Testis (tissue), 3 donors: Measurements from ENCODE around the gene ASCL3. TPM values are rescaled to one million over a fixed set of nuclear protein-coding genes. Genes with fewer than 3 reads are reported as not detected.

Experiments
- DNase-seq: peaks from one replicate; pipeline ENCODE4 v3.0.0-alpha.2; 2019
- H3K27ac ChIP-seq, 2 donors: fragments of 200-600 bp; sonication (generic); one replicate each; pipeline ENCODE4 v1.5.1; 2019
- H3K27me3 ChIP-seq: fragments of 200-600 bp; sonication (generic); one replicate; pipeline ENCODE4 v1.5.1; 2019
- H3K36me3 ChIP-seq: fragments of 200-600 bp; sonication (generic); one replicate; pipeline ENCODE4 v1.5.1; 2017; ENCODE audit warnings: low read depth; ENCODE audit errors: missing control alignments
- H3K4me1 ChIP-seq: fragments of 200-600 bp; sonication (generic); one replicate; pipeline ENCODE4 v1.5.1; 2019
- H3K4me3 ChIP-seq, 2 donors: fragments of 200-600 bp; sonication (generic); one replicate each; pipeline ENCODE4 v1.5.1; 2017 to 2019
- H3K9me3 ChIP-seq: fragments of 200-600 bp; sonication (generic); one replicate; pipeline ENCODE4 v1.5.1; 2017
- POLR2A ChIP-seq: fragments of 450-650 bp; IDR thresholded peaks from one replicate; pipeline ENCODE4 v1.6.1; 2017; ENCODE audit warnings: antibody characterized with exemption, mild to moderate bottlenecking, moderate library complexity
- WGBS, 2 donors: methylation state at CpG; one replicate each; pipeline ENCODE4 v1.1.5; 2018; 5-methylcytosine and 5-hydroxymethylcytosine counted together
- intact Hi-C: fragments of 100-400 bp; cut with DNase I; formaldehyde crosslinking; loops from one replicate; pipeline ENCODE4 v1.15.1; 2023; ENCODE audit warnings: low total_unique reads
- polyA plus RNA-seq: library from polyadenylated mRNA; stranded (reverse); fragments of 350-450 nt; fragmentation: Illumina TruSeq; extraction: RNeasy Lipid Tissue Mini Kit (QIAGEN cat#74804); gene quantifications from one replicate; pipeline ENCODE4 v1.2.3, GENCODE V29; 2014; ENCODE audit warnings: low read depth, low replicate concordance; ENCODE audit not compliant: insufficient read depth
- total RNA-seq, 2 donors: library from RNA; depleted of rRNA; stranded (reverse); fragments of >200 nt; gene quantifications; one replicate each; pipeline ENCODE4 v1.2.3, GENCODE V29; 2016
- TF ChIP-seq, protein P1 (sequence below), 3 experiments: fragments of 450-650 bp in 2 of 3; fragments of 200-600 bp in 1 of 3; sonication (generic) in 1 of 3; IDR thresholded peaks; one replicate each; pipeline ENCODE4 v1.5.1; 2016 to 2019; ENCODE audit warnings: antibody characterized with exemption in 3 of 3, mild to moderate bottlenecking in 2 of 3, moderate library complexity in 1 of 3

Gene ASCL3
- total and polyA plus RNA-seq, 3 donors from 2014 or later: not detected

DNA sequence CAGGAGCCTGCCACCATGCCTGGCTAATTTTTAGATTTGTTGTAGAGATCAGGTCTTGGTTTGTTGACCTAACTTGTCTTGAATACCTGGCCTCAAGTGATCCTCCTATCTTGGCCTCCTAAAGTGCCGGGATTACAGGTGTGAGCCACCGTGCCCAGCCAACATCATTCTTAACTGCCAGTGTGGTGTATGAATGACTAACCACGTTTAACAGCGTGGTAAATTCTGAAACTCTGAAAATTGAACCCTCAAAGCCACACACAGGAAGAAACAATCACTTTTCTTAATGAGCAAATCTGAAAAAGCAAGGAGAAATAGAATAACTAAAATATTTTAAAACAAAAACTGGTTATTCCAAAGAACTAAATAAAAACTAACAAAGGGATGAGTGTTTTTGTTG, 14.0 kb upstream of the ASCL3 start:
- WGBS, 2 donors: 97% methylated on average over 4 of the region's 4 CpGs
- Histone ChIP-seq H3K4me1 (peaks cover 8% of the 10 kb centered on the region), H3K36me3 (no peaks in the 10 kb centered on the region), H3K27me3 (no peaks in the 10 kb centered on the region), H3K27ac (no peak overlapping the region), H3K4me3 (no peak overlapping the region), H3K9me3 (no peaks in the 10 kb centered on the region)
- no peak for DNase-seq
- intact Hi-C loops: no loop called here
- no peak for TF ChIP-seq POLR2A
- TF ChIP-seq, protein P1, sequence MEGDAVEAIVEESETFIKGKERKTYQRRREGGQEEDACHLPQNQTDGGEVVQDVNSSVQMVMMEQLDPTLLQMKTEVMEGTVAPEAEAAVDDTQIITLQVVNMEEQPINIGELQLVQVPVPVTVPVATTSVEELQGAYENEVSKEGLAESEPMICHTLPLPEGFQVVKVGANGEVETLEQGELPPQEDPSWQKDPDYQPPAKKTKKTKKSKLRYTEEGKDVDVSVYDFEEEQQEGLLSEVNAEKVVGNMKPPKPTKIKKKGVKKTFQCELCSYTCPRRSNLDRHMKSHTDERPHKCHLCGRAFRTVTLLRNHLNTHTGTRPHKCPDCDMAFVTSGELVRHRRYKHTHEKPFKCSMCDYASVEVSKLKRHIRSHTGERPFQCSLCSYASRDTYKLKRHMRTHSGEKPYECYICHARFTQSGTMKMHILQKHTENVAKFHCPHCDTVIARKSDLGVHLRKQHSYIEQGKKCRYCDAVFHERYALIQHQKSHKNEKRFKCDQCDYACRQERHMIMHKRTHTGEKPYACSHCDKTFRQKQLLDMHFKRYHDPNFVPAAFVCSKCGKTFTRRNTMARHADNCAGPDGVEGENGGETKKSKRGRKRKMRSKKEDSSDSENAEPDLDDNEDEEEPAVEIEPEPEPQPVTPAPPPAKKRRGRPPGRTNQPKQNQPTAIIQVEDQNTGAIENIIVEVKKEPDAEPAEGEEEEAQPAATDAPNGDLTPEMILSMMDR (IDR thresholded peaks at IDR 0.05): no peak

- no peak for TF ChIP-seq POLR2A
- TF ChIP-seq, protein P1 (IDR thresholded peaks at IDR 0.05): no peak
- WGBS, 2 donors: 81% methylated on average over 3 of the region's 3 CpGs
- Histone ChIP-seq H3K27me3 (no peaks in the 10 kb centered on the region), H3K9me3 (no peaks in the 10 kb centered on the region), H3K36me3 (no peaks in the 10 kb centered on the region), H3K4me3 (no peak overlapping the region), H3K4me1 (no peaks in the 10 kb centered on the region), H3K27ac (no peak overlapping the region)
- intact Hi-C loops: no loop called here
- DNase-seq: no peak
These were observed 6.1 kb upstream of the ASCL3 start for GRCh38 chr11:8948886-8949285.

- intact Hi-C loops: no loop called here
These were observed 4.6 kb upstream of the ASCL3 start for GRCh38 chr11:8947230-8947943.

DNA sequence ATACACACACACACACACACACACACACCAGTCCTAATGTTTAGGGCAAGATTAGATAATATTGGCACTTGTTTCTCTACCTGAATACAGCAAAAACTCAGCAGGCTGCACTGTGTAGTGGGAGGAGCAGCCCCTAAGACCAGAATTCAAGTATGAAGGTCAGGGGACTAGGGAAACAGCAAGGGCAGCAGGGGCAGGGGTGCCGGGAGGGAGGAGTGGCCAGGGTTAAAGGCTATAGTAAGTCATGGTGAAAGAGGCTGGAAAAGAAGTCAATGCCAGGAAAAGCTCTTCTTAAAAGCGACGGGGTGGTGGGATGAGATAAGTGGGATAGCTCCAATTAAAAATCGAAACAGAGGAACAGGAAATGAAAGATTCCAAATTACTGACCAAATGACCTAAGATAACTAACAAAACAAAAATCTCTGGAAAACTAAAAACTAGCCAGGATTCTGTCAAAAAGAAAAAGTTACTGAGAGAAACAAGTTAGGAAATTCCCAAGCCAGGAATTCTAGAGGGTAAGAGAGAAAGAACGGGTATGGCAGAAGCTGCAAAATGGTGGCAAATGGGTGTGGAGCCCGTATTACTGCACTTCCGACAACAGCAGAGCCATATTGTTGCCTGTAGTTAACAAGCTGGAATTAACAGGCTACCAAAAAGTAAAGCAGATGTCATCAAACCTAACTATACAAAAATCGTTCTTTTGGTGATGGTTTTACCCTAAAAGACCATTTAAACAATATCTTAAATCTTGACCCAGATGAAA, 1.3 kb downstream of the ASCL3 start:
- Histone ChIP-seq H3K36me3 (no peaks in the 10 kb centered on the region), H3K9me3 (no peaks in the 10 kb centered on the region), H3K4me1 (no peaks in the 10 kb centered on the region), H3K4me3 (no peak overlapping the region), H3K27ac (no peak overlapping the region), H3K27me3 (no peaks in the 10 kb centered on the region)
- 56 to 64% methylated on average over 8 of the region's 8 CpGs for WGBS, 2 donors
- DNase-seq: no peak
- intact Hi-C loops: no loop called here
- no peak for TF ChIP-seq POLR2A
- TF ChIP-seq, protein P1 (IDR thresholded peaks at IDR 0.05): no peak

More at GRCh38 chr11:8947230-8947943, 4.6 kb upstream of the ASCL3 start:
- Histone ChIP-seq H3K27ac (no peak overlapping the region), H3K36me3 (no peaks in the 10 kb centered on the region), H3K27me3 (no peaks in the 10 kb centered on the region), H3K4me1 (no peaks in the 10 kb centered on the region), H3K9me3 (no peaks in the 10 kb centered on the region), H3K4me3 (no peak overlapping the region)
- no peak for TF ChIP-seq POLR2A
- TF ChIP-seq, protein P1 (IDR thresholded peaks at IDR 0.05): no peak
- DNase-seq: no peak
- WGBS, 2 donors: 83 to 89% methylated on average over 4 of the region's 4 CpGs
